HG02798 (cell line): ENCODE data around the gene RNLS.
"Not testable (repeated sequence)": the region's sequence is repeated elsewhere in the genome, so short reads cannot be mapped to it uniquely, and the experiment has no call there.

Experiments used
- ATAC-seq: cut with Tn5 transposase; IDR thresholded peaks from one replicate; pipeline ENCODE4 v1.9.1; 2021; ENCODE audit warnings: mild to moderate bottlenecking; ENCODE audit not compliant: unreplicated experiment, poor library complexity

The RNLS gene

GRCh38 chr10:88315755-88316154 lies 267.4 kb downstream of the RNLS start:
- no peak for ATAC-seq

- no peak for ATAC-seq
Observed at GRCh38 chr10:88314362-88314761, 268.8 kb downstream of the RNLS start.

- ATAC-seq: no peak
Observed at GRCh38 chr10:88313878-88314277, 269.2 kb downstream of the RNLS start.

GRCh38 chr10:88312855-88313254 lies 270.3 kb downstream of the RNLS start:
- ATAC-seq: no peak

- ATAC-seq: no peak
Observed at GRCh38 chr10:88311264-88311663, 271.9 kb downstream of the RNLS start.

- no peak for ATAC-seq
Observed at GRCh38 chr10:88309365-88309764, 273.8 kb downstream of the RNLS start.

GRCh38 chr10:88308361-88308760 lies 274.8 kb downstream of the RNLS start:
- not testable (repeated sequence) for ATAC-seq

- ATAC-seq: no peak
Observed at GRCh38 chr10:88299787-88300186, 283.3 kb downstream of the RNLS start.

GRCh38 chr10:88297103-88297502 lies 286.0 kb downstream of the RNLS start:
- no peak for ATAC-seq

- ATAC-seq: no peak
Observed at GRCh38 chr10:88293651-88294230, 289.4 kb downstream of the RNLS start.

GRCh38 chr10:88293073-88293472 lies 290.0 kb downstream of the RNLS start:
- ATAC-seq: no peak

GRCh38 chr10:88292185-88292514 lies 291.0 kb downstream of the RNLS start:
- no peak for ATAC-seq

- ATAC-seq: no peak
Observed at GRCh38 chr10:88291289-88292184, 291.6 kb downstream of the RNLS start.

GRCh38 chr10:88289342-88289741 lies 293.8 kb downstream of the RNLS start:
- ATAC-seq: no peak

GRCh38 chr10:88288320-88289059 lies 294.6 kb downstream of the RNLS start:
- peak; percentile 68 for ATAC-seq

- no peak for ATAC-seq
Observed at GRCh38 chr10:88286030-88286429, 297.1 kb downstream of the RNLS start.

GRCh38 chr10:88281592-88282347 lies 301.3 kb downstream of the RNLS start:
- ATAC-seq: peak; percentile 64

GRCh38 chr10:88280518-88280917 lies 302.6 kb downstream of the RNLS start:
- no peak for ATAC-seq

- ATAC-seq: no peak
Observed at GRCh38 chr10:88278912-88279311, 304.2 kb downstream of the RNLS start.

GRCh38 chr10:88276945-88277344 lies 306.2 kb downstream of the RNLS start:
- ATAC-seq: not testable (repeated sequence)

GRCh38 chr10:88274286-88274685 lies 308.8 kb downstream of the RNLS start:
- ATAC-seq: no peak
